ENCODE measurements around the gene HMCN1. TPM values are rescaled to one million over a fixed set of nuclear protein-coding genes. Genes with fewer than 3 reads are reported as not detected.

The HMCN1 gene
- total and polyA plus RNA-seq, 4 donors = 1.5 to 6.8 (median 3.5) TPM

DNA sequence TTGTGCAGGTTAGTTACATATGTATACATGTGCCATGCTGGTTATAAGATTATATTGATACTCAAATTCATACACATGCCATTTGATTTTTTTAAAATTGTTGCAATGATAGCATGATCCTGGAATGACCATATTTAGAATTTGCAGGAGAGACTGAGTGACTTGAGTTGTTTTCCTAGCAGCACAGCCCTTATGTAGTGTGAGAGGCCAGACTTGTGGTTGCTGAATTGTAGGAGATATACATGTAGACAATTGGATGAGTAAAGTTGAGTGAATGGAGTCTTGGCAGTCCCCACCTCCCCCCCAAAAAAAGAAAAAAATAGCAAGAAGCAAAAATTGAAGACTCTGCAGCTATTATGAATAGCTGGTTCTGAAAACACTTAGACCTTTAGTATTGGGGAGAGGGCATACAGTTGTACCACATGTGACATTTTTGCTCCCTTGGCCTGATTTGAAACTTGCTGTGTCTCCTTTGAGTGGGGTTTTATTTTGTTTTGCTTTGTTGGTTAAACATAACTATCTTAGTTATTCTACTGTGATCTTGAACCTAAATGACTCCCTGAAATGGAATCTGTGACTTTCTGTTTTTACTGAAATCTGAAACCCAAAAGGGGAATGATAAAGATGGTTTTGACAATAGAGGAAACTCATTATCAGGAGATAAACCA, 280.3 kb downstream of the HMCN1 start:
- Histone ChIP-seq H3K27ac (ENCODE audit: low read depth in 1 of 2, low read length in 2 of 2) (no peak overlapping the region), H3K4me3 (ENCODE audit: low read depth in 1 of 3, low read length in 3 of 3) (no peak overlapping the region), H3K36me3 (ENCODE audit: control insufficient read depth in 4 of 4, insufficient read depth in 3 of 4, low read depth in 1 of 4, low read length in 3 of 4) (peaks cover 0 to 3% (median 0%) of the 10 kb centered on the region in 4 donors), H3K9me3 (ENCODE audit: control insufficient read depth in 4 of 4, low read length in 3 of 4) (no peaks in the 10 kb centered on the region), H3K27me3 (ENCODE audit: control insufficient read depth in 4 of 4, insufficient read depth in 4 of 4, low read length in 3 of 4) (no peaks in the 10 kb centered on the region), H3K9ac (ENCODE audit: low read depth in 1 of 2, low read length in 2 of 2) (no peak overlapping the region), H3K4me1 (ENCODE audit: control insufficient read depth in 4 of 4, insufficient read depth in 4 of 4, low read length in 3 of 4) (no peaks in the 10 kb centered on the region)
- no peak for TF ChIP-seq HNF4G (IDR thresholded peaks at IDR 0.05)
- TF ChIP-seq FOXA2 (IDR thresholded peaks at IDR 0.05) = no peak
- TF ChIP-seq NR2F2 (IDR thresholded peaks at IDR 0.05) = no peak
- TF ChIP-seq RXRA (IDR thresholded peaks at IDR 0.05) = no peak
- no peak for TF ChIP-seq FOXA1 (IDR thresholded peaks at IDR 0.05)
- TF ChIP-seq EGR1 (IDR thresholded peaks at IDR 0.05; ENCODE audit: low read depth in 2 of 2) = no peak
- TF ChIP-seq TAF1 (conservative IDR thresholded peaks at IDR 0.05) = no peak
- TF ChIP-seq, protein P1, sequence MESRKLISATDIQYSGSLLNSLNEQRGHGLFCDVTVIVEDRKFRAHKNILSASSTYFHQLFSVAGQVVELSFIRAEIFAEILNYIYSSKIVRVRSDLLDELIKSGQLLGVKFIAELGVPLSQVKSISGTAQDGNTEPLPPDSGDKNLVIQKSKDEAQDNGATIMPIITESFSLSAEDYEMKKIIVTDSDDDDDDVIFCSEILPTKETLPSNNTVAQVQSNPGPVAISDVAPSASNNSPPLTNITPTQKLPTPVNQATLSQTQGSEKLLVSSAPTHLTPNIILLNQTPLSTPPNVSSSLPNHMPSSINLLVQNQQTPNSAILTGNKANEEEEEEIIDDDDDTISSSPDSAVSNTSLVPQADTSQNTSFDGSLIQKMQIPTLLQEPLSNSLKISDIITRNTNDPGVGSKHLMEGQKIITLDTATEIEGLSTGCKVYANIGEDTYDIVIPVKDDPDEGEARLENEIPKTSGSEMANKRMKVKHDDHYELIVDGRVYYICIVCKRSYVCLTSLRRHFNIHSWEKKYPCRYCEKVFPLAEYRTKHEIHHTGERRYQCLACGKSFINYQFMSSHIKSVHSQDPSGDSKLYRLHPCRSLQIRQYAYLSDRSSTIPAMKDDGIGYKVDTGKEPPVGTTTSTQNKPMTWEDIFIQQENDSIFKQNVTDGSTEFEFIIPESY (IDR thresholded peaks at IDR 0.05) = no peak
- TF ChIP-seq YY1 (IDR thresholded peaks at IDR 0.05) = no peak
- TF ChIP-seq GABPA (IDR thresholded peaks at IDR 0.05 in 1 of 2, conservative IDR thresholded peaks at IDR 0.05 in 1 of 2) = no peak
- TF ChIP-seq RAD21 (IDR thresholded peaks at IDR 0.05) = no peak
- TF ChIP-seq, protein P2, sequence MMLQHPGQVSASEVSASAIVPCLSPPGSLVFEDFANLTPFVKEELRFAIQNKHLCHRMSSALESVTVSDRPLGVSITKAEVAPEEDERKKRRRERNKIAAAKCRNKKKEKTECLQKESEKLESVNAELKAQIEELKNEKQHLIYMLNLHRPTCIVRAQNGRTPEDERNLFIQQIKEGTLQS (IDR thresholded peaks at IDR 0.05) = no peak
- no peak for DNase-seq (ENCODE audit: low spot score)

DNA sequence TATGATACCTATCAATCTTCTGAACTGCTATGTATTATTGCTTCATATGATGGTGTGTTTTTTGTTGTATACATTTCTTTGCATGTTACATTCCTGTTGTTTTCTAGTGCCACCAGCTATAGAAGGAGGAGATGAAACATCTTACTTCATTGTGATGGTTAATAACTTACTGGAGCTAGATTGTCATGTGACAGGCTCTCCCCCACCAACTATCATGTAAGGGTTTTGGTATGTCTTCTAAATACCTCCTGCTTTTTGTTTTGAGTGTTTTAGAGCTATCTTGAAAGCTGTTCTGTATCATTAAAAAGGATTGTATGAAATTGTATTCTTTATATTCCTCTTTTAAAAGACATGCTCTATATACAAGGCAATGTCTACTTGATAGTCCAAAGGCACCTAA, 282.7 kb downstream of the HMCN1 start:
- no peak for DNase-seq (ENCODE audit: low spot score)
- no peaks in the 10 kb centered on the region for H3K27me3 ChIP-seq (ENCODE audit: control insufficient read depth in 4 of 4, insufficient read depth in 4 of 4, low read length in 3 of 4)
- no peaks in the 10 kb centered on the region for H3K9me3 ChIP-seq (ENCODE audit: control insufficient read depth in 4 of 4, low read length in 3 of 4)
- H3K9ac ChIP-seq (ENCODE audit: low read depth in 1 of 2, low read length in 2 of 2) = no peak overlapping the region
- no peak overlapping the region for H3K27ac ChIP-seq (ENCODE audit: low read depth in 1 of 2, low read length in 2 of 2)
- no peak overlapping the region for H3K4me3 ChIP-seq (ENCODE audit: low read depth in 1 of 3, low read length in 3 of 3)
- TF ChIP-seq EGR1 (IDR thresholded peaks at IDR 0.05; ENCODE audit: low read depth in 2 of 2) (no peak), GABPA (IDR thresholded peaks at IDR 0.05 in 1 of 2, conservative IDR thresholded peaks at IDR 0.05 in 1 of 2) (no peak), FOXA1 (IDR thresholded peaks at IDR 0.05) (no peak), JUND (IDR thresholded peaks at IDR 0.05) (no peak), FOXA2 (IDR thresholded peaks at IDR 0.05) (no peak), HNF4G (IDR thresholded peaks at IDR 0.05) (no peak), TAF1 (conservative IDR thresholded peaks at IDR 0.05) (no peak), YY1 (IDR thresholded peaks at IDR 0.05) (no peak), SP1 (IDR thresholded peaks at IDR 0.05) (no peak), NR2F2 (IDR thresholded peaks at IDR 0.05) (no peak), RAD21 (IDR thresholded peaks at IDR 0.05) (no peak), HNF4A (conservative IDR thresholded peaks at IDR 0.05) (no peak)
- TF ChIP-seq, protein P3, sequence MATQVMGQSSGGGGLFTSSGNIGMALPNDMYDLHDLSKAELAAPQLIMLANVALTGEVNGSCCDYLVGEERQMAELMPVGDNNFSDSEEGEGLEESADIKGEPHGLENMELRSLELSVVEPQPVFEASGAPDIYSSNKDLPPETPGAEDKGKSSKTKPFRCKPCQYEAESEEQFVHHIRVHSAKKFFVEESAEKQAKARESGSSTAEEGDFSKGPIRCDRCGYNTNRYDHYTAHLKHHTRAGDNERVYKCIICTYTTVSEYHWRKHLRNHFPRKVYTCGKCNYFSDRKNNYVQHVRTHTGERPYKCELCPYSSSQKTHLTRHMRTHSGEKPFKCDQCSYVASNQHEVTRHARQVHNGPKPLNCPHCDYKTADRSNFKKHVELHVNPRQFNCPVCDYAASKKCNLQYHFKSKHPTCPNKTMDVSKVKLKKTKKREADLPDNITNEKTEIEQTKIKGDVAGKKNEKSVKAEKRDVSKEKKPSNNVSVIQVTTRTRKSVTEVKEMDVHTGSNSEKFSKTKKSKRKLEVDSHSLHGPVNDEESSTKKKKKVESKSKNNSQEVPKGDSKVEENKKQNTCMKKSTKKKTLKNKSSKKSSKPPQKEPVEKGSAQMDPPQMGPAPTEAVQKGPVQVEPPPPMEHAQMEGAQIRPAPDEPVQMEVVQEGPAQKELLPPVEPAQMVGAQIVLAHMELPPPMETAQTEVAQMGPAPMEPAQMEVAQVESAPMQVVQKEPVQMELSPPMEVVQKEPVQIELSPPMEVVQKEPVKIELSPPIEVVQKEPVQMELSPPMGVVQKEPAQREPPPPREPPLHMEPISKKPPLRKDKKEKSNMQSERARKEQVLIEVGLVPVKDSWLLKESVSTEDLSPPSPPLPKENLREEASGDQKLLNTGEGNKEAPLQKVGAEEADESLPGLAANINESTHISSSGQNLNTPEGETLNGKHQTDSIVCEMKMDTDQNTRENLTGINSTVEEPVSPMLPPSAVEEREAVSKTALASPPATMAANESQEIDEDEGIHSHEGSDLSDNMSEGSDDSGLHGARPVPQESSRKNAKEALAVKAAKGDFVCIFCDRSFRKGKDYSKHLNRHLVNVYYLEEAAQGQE (IDR thresholded peaks at IDR 0.05) = no peak
- TF ChIP-seq, protein P4, sequence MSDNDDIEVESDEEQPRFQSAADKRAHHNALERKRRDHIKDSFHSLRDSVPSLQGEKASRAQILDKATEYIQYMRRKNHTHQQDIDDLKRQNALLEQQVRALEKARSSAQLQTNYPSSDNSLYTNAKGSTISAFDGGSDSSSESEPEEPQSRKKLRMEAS (IDR thresholded peaks at IDR 0.05) = no peak
- TF ChIP-seq, protein P2 (IDR thresholded peaks at IDR 0.05) = no peak
- TF ChIP-seq, protein P5, sequence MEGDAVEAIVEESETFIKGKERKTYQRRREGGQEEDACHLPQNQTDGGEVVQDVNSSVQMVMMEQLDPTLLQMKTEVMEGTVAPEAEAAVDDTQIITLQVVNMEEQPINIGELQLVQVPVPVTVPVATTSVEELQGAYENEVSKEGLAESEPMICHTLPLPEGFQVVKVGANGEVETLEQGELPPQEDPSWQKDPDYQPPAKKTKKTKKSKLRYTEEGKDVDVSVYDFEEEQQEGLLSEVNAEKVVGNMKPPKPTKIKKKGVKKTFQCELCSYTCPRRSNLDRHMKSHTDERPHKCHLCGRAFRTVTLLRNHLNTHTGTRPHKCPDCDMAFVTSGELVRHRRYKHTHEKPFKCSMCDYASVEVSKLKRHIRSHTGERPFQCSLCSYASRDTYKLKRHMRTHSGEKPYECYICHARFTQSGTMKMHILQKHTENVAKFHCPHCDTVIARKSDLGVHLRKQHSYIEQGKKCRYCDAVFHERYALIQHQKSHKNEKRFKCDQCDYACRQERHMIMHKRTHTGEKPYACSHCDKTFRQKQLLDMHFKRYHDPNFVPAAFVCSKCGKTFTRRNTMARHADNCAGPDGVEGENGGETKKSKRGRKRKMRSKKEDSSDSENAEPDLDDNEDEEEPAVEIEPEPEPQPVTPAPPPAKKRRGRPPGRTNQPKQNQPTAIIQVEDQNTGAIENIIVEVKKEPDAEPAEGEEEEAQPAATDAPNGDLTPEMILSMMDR (IDR thresholded peaks at IDR 0.05; ENCODE audit: low read depth, low read length, missing input control) = no peak
- TF ChIP-seq, protein P1 (IDR thresholded peaks at IDR 0.05) = no peak
- peaks cover 0 to 3% (median 0%) of the 10 kb centered on the region in 4 donors for H3K36me3 ChIP-seq (ENCODE audit: control insufficient read depth in 4 of 4, insufficient read depth in 3 of 4, low read depth in 1 of 4, low read length in 3 of 4)
- no peaks in the 10 kb centered on the region for H3K4me1 ChIP-seq (ENCODE audit: control insufficient read depth in 4 of 4, insufficient read depth in 4 of 4, low read length in 3 of 4)

Data from liver (tissue), 9 donors.